Cortex of kidney (tissue), 1 donor: Measurements from ENCODE around the gene JPH4.

Experiments used
- DNase-seq: peaks from one replicate; lab custom pipeline; 2025; lab: John Stamatoyannopoulos, UW

The JPH4 gene

DNA sequence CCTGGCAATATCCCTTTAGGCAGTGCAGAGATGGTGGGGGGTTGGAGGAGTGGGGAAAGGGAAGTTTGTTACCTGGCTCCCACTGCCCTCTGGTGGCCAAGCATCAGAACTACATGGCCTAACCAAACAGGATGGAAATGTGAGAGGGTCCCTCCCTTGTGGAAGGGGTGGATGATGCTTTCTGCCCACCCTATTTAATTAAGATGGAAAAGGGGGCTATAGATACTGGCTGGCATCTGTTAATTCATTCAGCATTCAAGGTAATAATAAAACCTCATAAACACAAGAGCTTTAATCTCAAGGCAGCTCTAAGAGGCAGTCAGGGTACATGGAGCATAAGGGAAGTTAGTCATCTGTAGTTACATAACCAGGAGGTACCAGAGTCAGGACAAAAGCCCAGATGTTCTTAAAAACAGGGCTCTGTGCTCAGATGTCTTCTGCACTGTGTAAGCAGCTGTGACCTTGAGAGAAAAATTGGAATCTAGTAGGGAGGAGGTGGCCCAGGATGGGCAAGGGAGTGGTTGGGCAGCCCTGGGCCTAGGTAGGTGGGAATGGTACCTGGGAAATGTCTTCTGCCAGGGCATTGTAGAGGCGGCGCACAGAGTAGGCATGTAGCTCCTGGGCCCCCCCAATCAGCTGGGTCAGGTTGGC is 15.6 kb downstream of the JPH4 start:
- no peak for DNase-seq

DNA sequence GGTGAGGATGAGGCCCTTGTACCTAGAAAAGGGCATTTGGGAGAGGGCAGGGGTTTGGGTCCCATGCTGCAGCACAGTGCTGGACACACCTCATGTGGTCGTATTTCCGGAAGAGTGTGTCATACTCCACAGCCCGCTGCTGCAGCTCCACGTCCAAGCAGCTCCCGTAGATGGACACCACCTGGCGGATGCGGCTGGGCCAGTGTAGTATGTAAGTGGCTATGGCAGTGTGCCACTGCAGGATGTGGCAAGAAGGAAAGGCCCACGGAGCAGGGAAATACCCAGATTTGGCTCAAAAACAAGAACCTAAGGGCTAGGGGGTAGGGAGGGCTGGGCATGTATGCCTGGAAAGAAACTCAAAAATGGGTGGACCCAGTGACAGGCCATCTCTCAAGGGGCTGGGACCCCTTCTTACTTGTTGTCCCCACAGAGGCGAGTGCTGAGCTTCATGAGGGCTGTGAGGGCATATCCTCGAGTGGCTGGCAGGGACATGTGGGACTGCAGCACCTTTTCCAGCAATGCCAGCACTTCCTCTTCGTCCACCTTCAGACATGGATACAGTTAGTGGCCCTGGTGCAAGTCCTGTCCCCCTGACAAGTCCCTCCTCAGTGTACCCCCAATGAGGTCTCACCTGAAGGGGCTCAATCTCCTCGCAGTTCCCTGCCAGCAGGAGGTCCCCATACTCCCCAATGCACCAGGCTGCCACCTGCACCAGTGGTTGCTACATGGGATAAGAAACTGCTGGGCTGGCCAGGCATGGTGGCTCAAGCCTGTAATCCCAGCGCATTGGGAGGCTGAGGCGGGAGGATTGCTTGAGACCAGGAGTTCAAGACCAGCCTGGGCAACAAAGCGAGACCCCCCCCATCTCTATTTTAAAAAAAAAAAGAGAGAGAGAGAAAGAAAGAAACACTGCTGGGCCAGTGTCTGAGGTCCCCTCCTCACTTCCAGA is 16.4 kb downstream of the JPH4 start:
- DNase-seq: no peak

DNA sequence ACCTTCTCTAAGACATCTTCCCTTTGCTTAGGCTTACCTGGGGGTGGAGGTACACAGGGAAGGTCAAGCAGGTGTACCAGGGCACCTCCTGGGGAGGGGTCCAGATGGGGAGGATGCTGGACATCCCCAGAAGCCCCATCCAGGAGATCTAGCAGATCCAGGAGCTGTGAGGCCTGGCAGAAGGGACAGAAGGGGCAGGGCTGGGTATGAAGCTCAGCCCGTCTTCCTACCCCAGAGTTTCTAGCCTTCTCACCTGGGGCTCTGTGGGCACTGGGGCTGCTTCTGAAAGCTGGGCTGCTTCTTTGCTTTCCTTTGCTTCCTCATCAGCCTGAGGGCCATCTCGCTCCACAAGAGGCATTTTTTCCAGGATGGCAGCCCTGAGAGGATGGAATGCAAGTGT is 17.3 kb downstream of the JPH4 start:
- DNase-seq: no peak

DNA sequence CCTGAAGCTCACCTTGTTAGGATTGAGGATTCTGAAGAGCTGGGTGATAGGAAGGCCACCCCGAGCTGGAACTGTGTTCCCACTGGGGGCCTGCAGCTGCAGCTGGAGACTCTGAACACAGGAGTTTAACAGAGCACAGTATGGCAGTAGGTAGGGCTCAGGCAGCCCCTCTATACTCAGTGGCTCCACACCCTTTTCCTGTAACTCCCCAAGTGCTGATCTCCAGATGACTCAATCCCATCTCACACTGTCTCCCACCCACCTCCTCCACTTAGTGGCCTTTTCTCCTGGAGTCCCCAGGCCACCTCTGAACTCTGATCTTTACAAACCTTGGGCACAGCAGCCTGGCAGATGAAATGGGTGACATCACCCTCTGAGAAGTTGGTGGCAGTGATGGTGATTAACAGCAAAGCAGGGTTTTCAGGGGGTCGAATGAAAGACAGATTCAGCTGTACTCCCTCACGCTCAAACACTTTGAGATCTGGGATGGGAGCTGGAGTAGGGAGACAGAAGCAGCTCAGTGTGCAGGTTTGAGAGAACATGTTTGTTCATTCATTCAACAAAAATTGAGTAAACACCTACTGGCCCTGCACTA is 18.6 kb downstream of the JPH4 start:
- DNase-seq: no peak

DNA sequence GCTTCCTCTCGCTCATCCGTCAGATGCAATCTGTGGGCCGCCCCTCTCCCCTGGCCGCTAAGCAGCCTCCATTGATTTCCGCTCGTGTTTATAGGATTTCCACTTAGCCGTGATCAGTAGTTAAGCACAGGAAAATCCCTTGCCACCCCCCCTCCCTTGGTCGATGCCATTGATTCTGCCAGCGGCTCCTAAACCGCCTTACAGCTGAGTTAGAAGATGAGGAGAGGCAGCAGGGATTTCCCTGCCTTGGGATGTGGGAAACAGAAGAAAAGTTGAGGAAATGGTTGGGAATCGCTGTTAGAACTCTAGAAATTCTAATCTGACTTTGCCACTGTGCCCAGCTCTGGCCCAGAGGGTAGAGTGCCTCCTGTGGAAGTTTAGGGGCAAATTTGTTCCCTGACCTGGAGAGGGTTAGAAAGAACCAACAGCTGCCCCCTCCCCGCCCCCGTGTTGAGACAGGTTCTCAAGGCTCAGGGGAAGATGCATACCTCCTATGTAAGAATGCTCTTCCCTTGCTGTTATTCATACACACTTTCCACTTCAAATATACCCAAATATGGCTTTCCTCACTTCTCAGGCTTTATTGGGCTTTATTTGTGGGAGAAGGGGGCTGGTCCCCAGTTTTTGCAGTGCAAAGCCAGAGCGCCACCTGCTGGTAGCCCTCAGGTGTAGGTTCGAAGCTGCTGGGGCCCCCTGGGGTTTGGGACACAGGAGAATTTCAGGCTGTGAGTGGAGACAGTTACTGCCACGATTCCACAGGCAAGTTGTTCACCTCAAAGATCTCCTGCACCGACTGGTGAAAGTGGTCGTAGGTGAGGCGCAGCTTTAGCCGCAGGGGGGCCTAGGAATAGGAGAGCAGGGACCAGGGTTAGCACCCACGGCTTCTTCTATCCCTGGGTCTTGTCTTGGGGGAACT is 19.3 kb downstream of the JPH4 start:
- no peak for DNase-seq

DNA sequence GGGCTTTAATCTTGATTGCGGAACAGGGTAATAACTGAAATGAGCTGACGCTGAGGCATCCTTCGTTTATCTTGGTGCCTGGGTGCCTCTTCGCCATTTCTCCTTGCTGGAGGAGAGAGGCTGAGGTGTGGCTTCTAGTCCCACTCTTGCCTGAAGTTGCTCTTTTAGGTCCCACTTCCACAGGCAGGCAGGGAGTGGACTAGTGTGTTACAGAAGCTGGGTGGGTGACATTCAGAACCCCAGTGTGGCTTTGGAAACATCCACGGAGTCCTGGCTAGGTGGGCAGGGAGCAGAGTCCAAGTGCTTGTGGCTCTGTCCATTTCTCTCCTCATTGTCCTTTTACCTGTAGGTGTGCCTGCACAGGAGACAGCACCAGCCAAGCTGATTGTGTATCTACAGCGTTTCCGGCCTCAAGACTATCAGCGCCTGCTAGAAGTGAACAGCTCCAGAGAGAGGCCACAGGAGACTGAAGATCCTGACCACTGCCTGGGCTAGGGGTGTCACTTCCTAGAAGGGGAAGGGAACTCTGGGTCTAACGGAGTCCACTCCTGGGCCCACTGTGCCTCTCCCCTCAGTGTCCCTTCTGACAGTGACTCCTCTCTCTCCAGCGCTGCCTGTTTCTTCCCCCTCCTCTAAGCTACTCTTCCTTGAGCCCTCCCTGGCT is 20.1 kb downstream of the JPH4 start:
- DNase-seq: no peak

DNA sequence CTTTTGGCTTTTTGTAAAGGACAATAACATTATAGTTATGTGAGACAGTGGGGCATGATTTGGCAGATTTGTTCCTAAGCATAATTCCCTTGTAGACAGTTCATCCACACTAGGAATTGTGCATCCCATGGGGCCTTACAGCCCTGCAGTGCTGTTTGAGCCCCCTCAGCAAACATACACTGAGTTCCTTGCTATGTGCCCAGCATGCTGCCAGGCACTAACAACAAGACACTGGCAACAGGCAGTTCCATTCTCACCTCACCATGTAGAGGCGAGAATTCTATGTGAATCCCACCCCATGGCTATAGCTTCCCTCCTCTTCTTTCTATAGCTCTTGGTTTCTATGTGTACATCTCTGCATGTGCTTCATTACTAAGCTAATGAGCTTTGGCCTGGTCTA is 20.6 kb downstream of the JPH4 start:
- no peak for DNase-seq

DNA sequence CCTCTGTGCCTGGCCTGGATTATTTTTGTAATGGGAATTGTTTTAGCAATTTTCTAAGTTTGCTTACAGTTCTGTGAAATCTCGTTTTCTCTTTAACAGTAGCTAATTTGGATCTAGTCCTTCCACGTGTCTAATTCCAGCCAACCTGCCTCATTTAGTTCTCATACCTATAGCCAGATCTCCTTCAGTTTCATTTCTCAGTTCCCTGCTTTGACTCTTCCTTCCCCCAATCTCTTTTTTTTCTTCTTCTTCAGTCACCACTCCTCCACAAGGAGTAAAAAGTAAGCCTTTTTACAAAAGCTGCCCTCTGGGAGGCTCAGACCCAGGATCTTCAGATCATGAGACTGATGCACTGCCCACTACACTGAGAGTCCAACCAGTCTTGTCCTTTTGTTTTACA is 21.1 kb downstream of the JPH4 start:
- no peak for DNase-seq

DNA sequence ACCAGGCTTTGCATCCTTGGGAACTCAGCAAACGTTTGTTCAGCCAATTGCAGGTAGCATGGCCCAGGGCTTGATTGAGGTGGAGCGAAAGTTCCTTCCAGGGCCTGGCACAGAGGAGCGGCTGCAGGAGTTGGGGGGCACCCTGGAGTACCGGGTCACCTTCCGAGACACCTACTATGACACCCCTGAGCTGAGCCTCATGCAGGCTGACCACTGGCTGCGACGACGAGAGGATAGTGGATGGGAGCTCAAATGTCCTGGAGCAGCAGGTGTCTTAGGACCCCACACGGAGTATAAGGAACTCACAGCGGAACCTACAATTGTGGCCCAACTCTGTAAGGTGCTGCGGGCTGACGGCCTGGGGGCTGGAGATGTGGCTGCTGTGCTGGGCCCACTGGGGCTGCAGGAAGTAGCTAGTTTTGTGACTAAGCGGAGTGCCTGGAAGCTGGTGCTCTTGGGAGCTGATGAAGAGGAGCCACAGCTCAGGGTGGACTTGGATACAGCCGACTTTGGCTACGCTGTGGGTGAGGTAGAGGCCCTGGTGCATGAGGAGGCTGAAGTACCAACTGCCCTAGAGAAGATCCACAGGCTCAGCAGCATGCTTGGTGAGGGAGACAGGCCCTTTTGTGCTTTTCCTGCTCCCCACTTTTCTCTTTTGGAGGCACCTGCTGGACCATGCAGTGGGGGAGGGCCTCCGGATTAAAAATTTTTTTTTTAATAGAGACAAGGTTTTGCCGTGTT is 21.7 kb downstream of the JPH4 start:
- no peak for DNase-seq

DNA sequence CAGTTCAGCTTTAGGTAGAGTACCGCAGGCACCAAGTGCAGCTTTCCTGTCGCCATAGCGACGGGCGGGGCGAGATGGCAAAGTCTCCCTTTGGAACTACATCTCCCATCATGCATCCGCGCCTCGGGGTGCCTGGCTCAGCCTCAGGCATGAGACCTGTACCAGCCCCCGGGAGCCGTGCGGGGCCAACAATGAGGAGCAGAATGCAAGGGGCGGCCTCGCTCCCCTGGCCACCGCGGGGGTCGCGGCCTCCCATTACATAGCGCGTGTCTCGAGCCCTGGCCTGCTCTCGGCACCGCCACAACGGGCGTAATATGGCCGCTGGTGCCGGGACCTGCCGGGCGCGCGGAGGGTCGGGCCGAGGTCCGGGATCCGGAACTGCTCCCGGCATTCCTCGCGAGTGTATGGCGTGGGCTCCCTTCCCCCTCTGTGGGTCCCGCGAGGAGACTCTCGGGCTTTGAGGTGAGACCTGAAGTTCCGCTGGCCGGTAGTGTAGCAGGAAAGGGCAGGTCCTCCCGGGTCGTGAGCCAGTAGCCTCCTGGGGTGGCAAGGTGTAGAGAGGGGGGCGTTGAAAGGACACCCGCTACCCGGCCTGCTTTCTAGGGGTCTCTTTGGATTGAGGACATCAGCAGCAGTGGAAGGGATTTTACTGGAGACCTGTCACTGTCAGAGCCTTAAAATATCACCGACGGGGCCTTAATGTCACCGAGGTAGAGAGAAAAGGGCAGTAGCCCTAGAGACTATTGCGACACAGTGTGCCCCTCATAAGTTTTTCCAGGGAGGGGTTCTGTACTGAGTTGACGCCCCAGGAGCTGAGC is 22.5 kb downstream of the JPH4 start, which contains the start of gene THTPA:
Gene THTPA, plus strand, starts transcription at position 390 of the 818 bp plus-strand sequence. CDS start 487 bp downstream, outside the sequence.
- no peak for DNase-seq

DNA sequence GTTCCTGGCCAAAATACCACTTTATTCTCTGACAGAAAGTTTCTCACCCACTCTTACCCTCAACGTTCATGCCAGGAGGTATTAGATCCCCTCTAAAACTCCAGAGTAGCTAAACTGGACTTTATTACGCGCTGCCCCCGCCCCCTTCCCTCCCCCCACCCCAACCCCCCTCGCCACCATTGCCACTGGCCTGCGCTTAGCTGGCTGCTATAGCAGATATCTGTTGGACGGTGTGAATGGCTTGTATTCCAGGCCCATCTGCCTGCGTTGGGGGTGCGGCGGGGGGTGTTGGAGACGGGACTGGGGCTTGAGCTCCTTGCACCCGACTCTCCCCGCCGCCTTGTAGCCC is 23.1 kb downstream of the JPH4 start:
- no peak for DNase-seq

DNA sequence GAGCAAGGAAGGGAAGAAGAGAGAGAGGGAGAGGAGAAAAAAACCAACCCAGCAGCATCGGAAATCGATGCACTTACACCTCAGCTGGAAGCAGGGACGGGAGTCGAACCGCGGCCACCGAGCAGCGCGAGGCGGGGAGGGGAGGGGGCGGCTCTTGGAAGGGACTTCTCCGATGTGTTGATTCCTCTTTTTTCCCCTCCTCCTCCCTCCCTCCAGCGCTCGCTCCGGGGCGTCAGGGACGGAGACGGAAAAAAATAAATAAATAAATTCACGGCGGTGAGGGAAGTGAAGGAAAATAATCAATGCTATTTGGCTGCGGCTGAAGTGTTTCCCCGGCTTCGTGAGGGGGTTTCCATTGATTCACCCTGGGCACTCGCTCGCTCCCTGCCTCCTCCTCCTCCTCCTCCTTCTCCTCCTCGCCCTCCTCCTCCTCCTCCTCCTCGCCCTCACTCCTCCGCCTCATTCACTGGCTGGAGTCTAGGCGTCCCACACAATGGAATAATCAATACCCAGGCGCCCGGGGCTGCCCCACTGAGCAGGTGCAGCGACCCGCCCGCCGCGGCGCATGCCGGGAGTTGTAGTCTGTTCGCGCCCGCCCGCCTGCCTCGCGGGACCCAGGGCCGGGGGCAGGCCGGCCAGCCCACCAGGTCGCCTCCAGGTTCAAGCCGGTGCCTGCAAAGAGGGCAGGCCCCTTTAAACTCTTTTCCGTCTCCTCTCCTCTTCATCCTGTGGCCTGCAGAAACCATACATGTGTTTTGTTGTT is 27.1 kb downstream of the JPH4 start, which contains the start of gene ZFHX2:
Gene ZFHX2, minus strand, starts transcription at position 500 of the 763 bp plus-strand sequence. CDS start 16,440 bp downstream, outside the sequence.
- DNase-seq: no peak

DNA sequence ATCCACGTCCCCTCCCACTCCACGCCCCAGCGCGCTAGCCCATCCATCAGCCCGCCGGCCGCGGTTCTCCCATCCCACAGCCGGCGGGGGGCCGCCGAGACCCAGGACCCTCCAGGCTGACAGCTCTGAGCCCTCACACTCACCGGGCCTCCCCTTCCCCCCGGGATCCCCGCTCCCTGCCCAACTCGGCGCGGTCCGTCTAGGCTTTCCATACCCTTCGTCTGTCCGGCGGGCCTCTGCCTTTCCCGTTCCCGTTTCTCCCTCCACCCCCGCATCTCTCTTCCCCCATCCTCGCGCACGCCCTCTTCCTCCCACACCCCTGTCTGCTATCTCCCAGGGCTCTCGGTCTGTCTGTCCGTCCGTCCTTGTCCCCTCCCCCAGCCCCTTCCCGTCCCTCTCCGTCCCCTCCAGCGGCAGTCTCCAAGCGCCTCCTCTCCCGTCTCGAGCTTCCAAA is 27.8 kb downstream of the JPH4 start:
- no peak for DNase-seq

DNA sequence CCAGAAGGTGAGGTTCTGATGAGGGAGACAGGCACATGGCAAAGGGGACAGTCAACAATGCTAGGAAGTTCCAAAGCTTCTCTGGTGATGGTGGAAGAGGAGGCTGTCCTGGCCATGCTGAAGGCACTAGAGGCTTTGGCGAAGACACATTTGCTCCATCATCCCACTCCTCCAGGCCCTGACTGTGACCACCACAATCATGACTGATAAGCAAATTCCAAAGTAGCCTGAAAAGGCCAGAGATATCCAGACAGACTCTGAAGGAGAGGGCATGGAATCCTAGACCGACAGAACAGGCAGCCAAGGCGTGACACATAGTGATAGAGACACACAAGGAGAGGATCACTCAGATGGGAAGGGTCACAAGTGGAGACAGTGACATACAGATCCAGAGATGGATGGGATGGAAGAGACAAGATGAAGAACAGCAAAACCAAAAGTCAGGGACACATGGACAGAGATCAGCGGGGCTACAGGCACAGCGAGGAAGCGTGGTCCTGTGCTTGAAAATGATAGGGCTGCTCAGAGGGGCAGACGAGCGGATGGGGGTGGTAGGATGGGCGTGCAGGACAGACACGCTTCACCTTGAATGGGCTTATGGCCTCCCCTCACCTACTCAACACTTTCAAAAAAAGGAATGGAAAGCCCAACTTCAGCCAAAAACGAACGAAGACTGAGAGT is 28.3 kb downstream of the JPH4 start:
- no peak for DNase-seq

DNA sequence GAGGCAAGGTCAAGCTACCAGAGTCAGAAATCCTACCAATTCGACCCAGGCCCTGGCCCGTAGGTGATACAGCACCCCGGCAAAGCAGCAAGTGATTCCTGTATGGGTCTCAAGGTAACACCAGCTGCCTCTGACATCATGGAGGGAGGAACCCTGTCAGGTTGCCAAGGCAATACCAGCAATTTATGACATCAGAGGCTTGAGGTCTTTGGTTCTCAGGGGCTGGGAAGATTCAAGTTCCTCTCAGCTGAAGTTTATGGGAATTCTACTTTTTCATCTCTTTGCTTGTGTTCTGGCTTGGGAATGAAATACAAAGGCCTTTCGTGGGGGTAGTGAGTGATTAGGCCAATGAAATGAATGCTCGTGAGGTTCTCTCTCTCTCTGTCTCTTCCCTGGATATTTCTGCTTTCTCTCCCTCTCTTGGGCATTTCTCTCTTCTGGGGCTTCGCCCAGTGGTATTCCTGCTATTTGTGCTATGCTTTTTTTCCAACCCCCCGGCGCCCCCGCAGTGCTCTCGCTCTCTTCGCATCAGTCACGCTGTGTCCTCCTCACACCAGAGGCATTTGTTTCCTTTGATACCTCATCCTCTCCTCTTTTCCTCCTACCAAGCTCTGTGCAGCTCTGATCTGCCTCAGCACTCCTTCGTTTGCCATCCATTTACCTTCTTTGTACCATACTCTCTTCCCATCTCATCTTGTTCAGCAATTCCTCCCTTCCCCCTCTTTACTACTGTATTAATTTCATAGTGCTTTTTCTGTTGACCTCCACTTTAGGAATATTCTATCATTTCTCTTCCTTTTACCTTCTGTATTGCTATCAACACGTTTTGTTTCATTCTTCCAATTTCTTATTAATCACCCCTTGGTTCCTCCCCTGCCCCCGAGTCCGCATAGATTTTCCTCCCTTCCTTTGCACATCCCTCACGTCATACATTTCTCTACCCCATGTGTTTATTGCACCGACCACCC is 30.0 kb downstream of the JPH4 start:
- DNase-seq: no peak

DNA sequence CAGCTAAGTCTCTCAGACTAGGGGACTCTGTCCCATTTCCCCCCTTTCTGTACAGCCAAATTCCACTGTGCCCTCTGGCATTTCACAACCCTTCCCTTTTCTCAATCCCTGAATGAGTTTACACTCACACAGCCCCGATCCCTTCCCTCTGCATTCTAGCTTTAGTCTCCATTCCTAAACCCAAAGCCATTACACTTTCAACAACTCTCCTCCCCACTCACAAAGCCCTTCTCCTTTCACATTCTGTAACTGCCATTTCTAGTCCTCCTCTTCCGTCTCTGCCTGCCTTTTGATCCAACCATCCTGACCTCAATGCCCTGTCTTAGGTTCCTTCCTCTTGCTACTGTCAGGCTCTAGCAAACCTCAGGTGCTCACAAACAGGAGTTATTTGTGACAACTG is 30.7 kb downstream of the JPH4 start:
- no peak for DNase-seq

DNA sequence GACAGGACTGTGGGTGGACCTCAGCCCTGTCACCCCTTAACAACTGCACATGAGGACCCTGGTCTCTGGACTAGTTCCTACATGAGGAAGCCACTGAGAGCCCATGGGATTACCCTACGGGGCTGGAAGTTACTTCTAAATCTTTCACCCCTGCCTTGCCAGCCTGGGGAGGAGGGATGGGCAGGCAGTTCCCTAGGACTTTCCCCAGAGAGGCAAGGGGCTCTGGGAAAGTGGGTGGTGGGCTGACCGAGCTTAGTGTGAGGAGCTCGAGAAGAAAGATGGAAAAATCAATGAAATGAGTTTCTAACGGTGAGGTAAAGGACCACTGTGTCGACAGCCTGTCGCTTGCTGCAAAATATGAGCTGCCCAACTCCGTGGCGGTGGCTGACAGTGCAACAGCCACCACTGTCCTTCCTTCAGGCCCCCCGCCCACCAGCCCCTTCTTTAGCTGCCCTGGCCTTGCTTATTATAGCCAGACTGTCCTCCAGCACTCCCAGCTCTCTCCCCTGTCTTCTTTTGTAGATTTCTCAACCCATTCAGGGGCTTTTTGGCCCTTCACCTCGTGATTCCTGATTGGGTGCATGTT is 32.0 kb downstream of the JPH4 start:
- DNase-seq: no peak
